GM23338 (cell line): ENCODE results near the gene ZC2HC1B. TPM values are rescaled to one million over a fixed set of nuclear protein-coding genes. Genes with fewer than 3 reads are reported as not detected.

ENCODE experiments used
- ATAC-seq: fragments of 200-7000 bp; cut with Tn5 transposase; 3 replicates; pipeline ENCODE4 v1.9.1; 2020
- DNase-seq: peaks from one replicate; pipeline ENCODE4 v3.0.0-alpha.2; 2015; ENCODE audit warnings: low spot score
- H2AFZ ChIP-seq: fragments of 200-600 bp; sonication (generic); 2 replicates; pipeline ENCODE4 v1.8.0; 2016; ENCODE audit warnings: antibody characterized with exemption, mild to moderate bottlenecking, moderate library complexity
- H3F3A ChIP-seq: fragments of 200-600 bp; sonication (generic); replicated peaks from 2 replicates; pipeline ENCODE4 v1.8.0; 2017; ENCODE audit warnings: antibody characterized with exemption, mixed run types, low read depth
- H3K27ac ChIP-seq: fragments of 200-600 bp; sonication (generic); 2 replicates; pipeline ENCODE4 v1.6.1; 2016; ENCODE audit warnings: low read depth
- H3K27me3 ChIP-seq: fragments of 200-600 bp; sonication (generic); 2 replicates; pipeline ENCODE4 v1.8.0; 2016; ENCODE audit warnings: mild to moderate bottlenecking, mixed run types, moderate library complexity; ENCODE audit not compliant: insufficient read depth
- H3K36me3 ChIP-seq: fragments of 200-600 bp; sonication (generic); 2 replicates; pipeline ENCODE4 v1.8.0; 2016; ENCODE audit warnings: mild to moderate bottlenecking; ENCODE audit not compliant: insufficient read depth
- H3K4me1 ChIP-seq: fragments of 200-600 bp; sonication (generic); 2 replicates; pipeline ENCODE4 v1.8.0; 2016; ENCODE audit warnings: mild to moderate bottlenecking, moderate library complexity; ENCODE audit not compliant: insufficient read depth
- H3K4me2 ChIP-seq: fragments of 200-600 bp; sonication (generic); 2 replicates; pipeline ENCODE4 v1.7.1; 2017; ENCODE audit warnings: mixed run types
- H3K4me3 ChIP-seq: fragments of 200-600 bp; sonication (generic); 2 replicates; pipeline ENCODE4 v1.6.1; 2016; ENCODE audit warnings: mixed run types
- H3K79me2 ChIP-seq: fragments of 200-600 bp; sonication (generic); replicated peaks from 2 replicates; pipeline ENCODE4 v1.8.0; 2017; ENCODE audit warnings: mild to moderate bottlenecking; ENCODE audit not compliant: insufficient read depth
- H3K9me2 ChIP-seq: fragments of 200-600 bp; sonication (generic); 2 replicates; pipeline ENCODE4 v1.8.0; 2017; ENCODE audit not compliant: insufficient read depth
- H4K20me1 ChIP-seq: fragments of 200-600 bp; sonication (generic); replicated peaks from 2 replicates; pipeline ENCODE4 v1.8.0; 2017; ENCODE audit warnings: mild to moderate bottlenecking; ENCODE audit not compliant: insufficient read depth
- H3K27ac Mint-ChIP-seq: 2 replicates; pipeline ENCODE4 v1.8.0; 2020; ENCODE audit warnings: inconsistent platforms, mild to moderate bottlenecking, moderate library complexity, mixed read lengths
- H3K27me3 Mint-ChIP-seq: 3 replicates; pipeline ENCODE4 v1.8.0; 2022; ENCODE audit warnings: low read depth, mild to moderate bottlenecking, moderate library complexity, mixed read lengths, inconsistent platforms; ENCODE audit not compliant: insufficient read depth, poor library complexity
- H3K36me3 Mint-ChIP-seq: 3 replicates; pipeline ENCODE4 v1.8.0; 2021; ENCODE audit warnings: low read depth, mild to moderate bottlenecking, inconsistent platforms, moderate library complexity, mixed read lengths
- H3K4me1 Mint-ChIP-seq: 3 replicates; pipeline ENCODE4 v1.8.0; 2020; ENCODE audit warnings: mild to moderate bottlenecking, inconsistent platforms, mixed read lengths
- H3K4me3 Mint-ChIP-seq: 3 replicates; pipeline ENCODE4 v1.8.0; 2021; ENCODE audit warnings: moderate library complexity, mild to moderate bottlenecking, inconsistent platforms, mixed read lengths
- H3K9me3 Mint-ChIP-seq: 3 replicates; pipeline ENCODE4 v1.8.0; 2020; ENCODE audit warnings: moderate library complexity, mild to moderate bottlenecking, inconsistent platforms, mixed read lengths
- CREB1 ChIP-seq: fragments of 250-450 bp; sonication (Bioruptor Pico); IDR thresholded peaks from 2 replicates; pipeline ENCODE4 v1.5.0; 2020; ENCODE audit warnings: low read depth, mild to moderate bottlenecking, moderate library complexity
- POLR2AphosphoS5 ChIP-seq: IDR thresholded peaks from 2 replicates; pipeline ENCODE4 v1.6.1; 2016; ENCODE audit warnings: antibody characterized with exemption, low read depth
- polyA plus RNA-seq: library from polyadenylated mRNA; unstranded; fragments of >200 nt; fragmentation: Nextera tagmentation; extraction: Ambion mirVana; gene quantifications from 2 replicates; pipeline ENCODE4 v1.2.1, GENCODE V29; 2016
- total RNA-seq: library from RNA; depleted of rRNA; stranded (reverse); fragments of >200 nt; shearing (Covaris generic); gene quantifications from 2 replicates; pipeline ENCODE4 v1.2.3, GENCODE V29; 2014
- TF ChIP-seq, protein P1 (sequence below): IDR thresholded peaks from one replicate; pipeline ENCODE4 v1.6.1; 2018; ENCODE audit warnings: antibody characterized with exemption; ENCODE audit not compliant: unreplicated experiment

The ZC2HC1B gene
- total and polyA plus RNA-seq, 2 experiments from 2014 or later, result not detected

GRCh38 chr6:143840595-143841265, 23.5 kb upstream of the ZC2HC1B start:
- H3K4me1 Mint-ChIP-seq, result peaks cover 11% of the 10 kb centered on the region
- Histone ChIP-seq H3K79me2 (peaks cover 25% of the 10 kb centered on the region), H3K27ac (no peak overlapping the region), H2AFZ (no peak overlapping the region), H3K4me1 (peaks cover 12% of the 10 kb centered on the region), H3K4me3 (no peak overlapping the region), H3K36me3 (peaks cover 16% of the 10 kb centered on the region), H3K27me3 (no peaks in the 10 kb centered on the region), H3K9me2 (no peaks in the 10 kb centered on the region), H4K20me1 (0 out of 2 replicates have a peak, but pooled peaks cover 5% of the 10 kb centered on the region), H3K4me2 (no peak overlapping the region), H3F3A (no peaks in the 10 kb centered on the region)
- ATAC-seq, result no peak
- TF ChIP-seq, protein P1, sequence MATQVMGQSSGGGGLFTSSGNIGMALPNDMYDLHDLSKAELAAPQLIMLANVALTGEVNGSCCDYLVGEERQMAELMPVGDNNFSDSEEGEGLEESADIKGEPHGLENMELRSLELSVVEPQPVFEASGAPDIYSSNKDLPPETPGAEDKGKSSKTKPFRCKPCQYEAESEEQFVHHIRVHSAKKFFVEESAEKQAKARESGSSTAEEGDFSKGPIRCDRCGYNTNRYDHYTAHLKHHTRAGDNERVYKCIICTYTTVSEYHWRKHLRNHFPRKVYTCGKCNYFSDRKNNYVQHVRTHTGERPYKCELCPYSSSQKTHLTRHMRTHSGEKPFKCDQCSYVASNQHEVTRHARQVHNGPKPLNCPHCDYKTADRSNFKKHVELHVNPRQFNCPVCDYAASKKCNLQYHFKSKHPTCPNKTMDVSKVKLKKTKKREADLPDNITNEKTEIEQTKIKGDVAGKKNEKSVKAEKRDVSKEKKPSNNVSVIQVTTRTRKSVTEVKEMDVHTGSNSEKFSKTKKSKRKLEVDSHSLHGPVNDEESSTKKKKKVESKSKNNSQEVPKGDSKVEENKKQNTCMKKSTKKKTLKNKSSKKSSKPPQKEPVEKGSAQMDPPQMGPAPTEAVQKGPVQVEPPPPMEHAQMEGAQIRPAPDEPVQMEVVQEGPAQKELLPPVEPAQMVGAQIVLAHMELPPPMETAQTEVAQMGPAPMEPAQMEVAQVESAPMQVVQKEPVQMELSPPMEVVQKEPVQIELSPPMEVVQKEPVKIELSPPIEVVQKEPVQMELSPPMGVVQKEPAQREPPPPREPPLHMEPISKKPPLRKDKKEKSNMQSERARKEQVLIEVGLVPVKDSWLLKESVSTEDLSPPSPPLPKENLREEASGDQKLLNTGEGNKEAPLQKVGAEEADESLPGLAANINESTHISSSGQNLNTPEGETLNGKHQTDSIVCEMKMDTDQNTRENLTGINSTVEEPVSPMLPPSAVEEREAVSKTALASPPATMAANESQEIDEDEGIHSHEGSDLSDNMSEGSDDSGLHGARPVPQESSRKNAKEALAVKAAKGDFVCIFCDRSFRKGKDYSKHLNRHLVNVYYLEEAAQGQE, result no peak
- TF ChIP-seq POLR2AphosphoS5, result no peak
- H3K4me3 Mint-ChIP-seq, result no peak overlapping the region
- H3K36me3 Mint-ChIP-seq, result peaks cover 22% of the 10 kb centered on the region
- H3K9me3 Mint-ChIP-seq, result no peaks in the 10 kb centered on the region
- DNase-seq, result no peak
- H3K27ac Mint-ChIP-seq, result no peak overlapping the region
- H3K27me3 Mint-ChIP-seq, result peaks cover 5% of the 10 kb centered on the region

DNA sequence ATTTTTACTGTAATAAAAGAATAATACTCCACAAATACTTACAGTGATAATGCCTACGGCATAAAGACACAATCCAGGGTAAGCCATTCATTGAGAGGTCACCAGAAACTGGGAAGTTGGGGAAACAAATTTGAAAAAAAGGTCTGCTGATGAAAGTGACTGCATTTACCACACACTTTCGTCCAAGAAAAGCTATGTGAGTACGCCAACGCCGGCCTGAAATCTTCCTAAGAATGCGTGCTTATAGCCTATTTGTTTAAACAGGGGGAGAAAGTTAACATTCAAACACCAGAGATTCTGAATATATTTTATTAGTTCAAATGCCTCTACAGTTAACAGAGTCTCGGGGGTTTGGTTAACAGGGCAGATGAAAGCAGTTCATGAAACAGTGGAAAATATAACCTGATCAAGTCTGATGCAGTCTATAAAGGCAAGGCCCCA, 21.8 kb upstream of the ZC2HC1B start:
- H3F3A ChIP-seq, result no peaks in the 10 kb centered on the region
- H3K4me1 ChIP-seq, result peaks cover 12% of the 10 kb centered on the region
- no peak for DNase-seq
- H2AFZ ChIP-seq, result peak overlapping the region; percentile 45; the same call in 1 of the 2 replicates
- Mint-ChIP-seq H3K27me3 (peaks cover 5% of the 10 kb centered on the region), H3K9me3 (no peaks in the 10 kb centered on the region), H3K4me3 (peak overlapping the region; percentile 96), H3K27ac (peak overlapping the region; percentile 95), H3K4me1 (peaks cover 11% of the 10 kb centered on the region), H3K36me3 (peaks cover 39% of the 10 kb centered on the region)
- peak overlapping the region; percentile 95 for H3K4me2 ChIP-seq
- no peak for TF ChIP-seq CREB1 (CRISPR knock-in tag)
- TF ChIP-seq, protein P1, result no peak
- no peaks in the 10 kb centered on the region for H3K27me3 ChIP-seq
- H3K36me3 ChIP-seq, result peaks cover 31% of the 10 kb centered on the region
- ATAC-seq, result no peak
- H3K9me2 ChIP-seq, result no peaks in the 10 kb centered on the region
- H3K4me3 ChIP-seq, result peak overlapping the region; percentile 91
- peaks cover 43% of the 10 kb centered on the region for H3K79me2 ChIP-seq
- peak overlapping the region; percentile 84 for H3K27ac ChIP-seq
- H4K20me1 ChIP-seq, result 0 out of 2 replicates have a peak, but pooled peaks cover 10% of the 10 kb centered on the region
